Right lobe of liver (tissue), 6 donors: ENCODE measurements around the gene STAT3. TPM values are rescaled to one million over a fixed set of nuclear protein-coding genes. Genes with fewer than 3 reads are reported as not detected.

Experiments
- ATAC-seq, 4 donors: fragments of 200-7000 bp; cut with Tn5 transposase; one replicate each; pipeline ENCODE4 v1.9.1; 2020; ENCODE audit warnings: mild to moderate bottlenecking in 4 of 4, moderate library complexity in 4 of 4
- DNase-seq, 3 donors: peaks; one replicate each; pipeline ENCODE4 v3.0.0-alpha.2; 2020
- H3K27ac ChIP-seq, 3 donors: fragments of 200-600 bp; one replicate each; pipeline ENCODE4 v1.8.0; 2022
- H3K27me3 ChIP-seq, 2 donors: fragments of 200-600 bp; one replicate each; pipeline ENCODE4 v1.8.0; 2022
- H3K36me3 ChIP-seq, 4 donors: fragments of 200-600 bp; sonication (generic) in 1 of 4; one replicate each; pipeline versions ENCODE4 v1.5.1 to v1.8.0; 2017 to 2022; ENCODE audit warnings: control low read depth in 1 of 4
- H3K4me1 ChIP-seq, 4 donors: fragments of 200-600 bp; sonication (generic) in 1 of 4; one replicate each; pipeline versions ENCODE4 v1.5.1 to v1.8.0; 2017 to 2022; ENCODE audit warnings: control low read depth in 1 of 4
- H3K4me3 ChIP-seq, 3 donors: fragments of 200-600 bp; one replicate each; pipeline ENCODE4 v1.8.0; 2022
- H3K9me3 ChIP-seq, 4 donors: fragments of 200-600 bp; sonication (generic) in 1 of 4; one replicate each; pipeline versions ENCODE4 v1.5.1 to v1.8.0; 2017 to 2022; ENCODE audit warnings: control low read depth in 1 of 4
- CTCF ChIP-seq, 4 donors: fragments of 200-600 bp in 3 of 4; fragments of 450-650 bp in 1 of 4; IDR thresholded peaks; one replicate each; pipeline versions ENCODE4 v1.5.1 to v1.8.0; 2016 to 2022; ENCODE audit warnings: antibody characterized with exemption in 4 of 4, mild to moderate bottlenecking in 2 of 4
- POLR2A ChIP-seq: fragments of 450-650 bp; IDR thresholded peaks from one replicate; pipeline ENCODE4 v1.6.1; 2017; ENCODE audit warnings: antibody characterized with exemption, mild to moderate bottlenecking
- WGBS: methylation state at CpG from one replicate; pipeline ENCODE4 v1.1.6; 2018; ENCODE audit warnings: low coverage, low lambda C conversion rate; ENCODE audit not compliant: insufficient coverage; ENCODE audit errors: missing lambda C conversion rate; 5-methylcytosine and 5-hydroxymethylcytosine counted together
- intact Hi-C, 2 donors: fragments of 100-400 bp; cut with DNase I; formaldehyde crosslinking; loops; one replicate each; pipeline versions ENCODE4 v1.11.2 to v1.14.1; 2022
- total RNA-seq, 6 experiments: library from RNA; depleted of rRNA in 2 of 6; stranded (reverse); fragments of >200 nt in 2 of 6; fragmentation: NEBNext Ultra II Directional in 3 of 6; extraction: Animal tissue kit (Norgen Biotek cat#: 25700) in 3 of 6; gene quantifications; one replicate each; pipeline versions ENCODE4 v1.1.0 to v1.2.4, GENCODE V29; 2016 to 2023
- donor health status: DM: no; HTN: yes; CAD: no.
- donor health status: DM: no; HTN: no; CAD: no.
- donor health status: DM: no; HTN: no; CAD: no.
- donor health status: DM: no; HTN: yes; CAD: no.
- donor health status: DM: no; HTN: yes; CAD: no.

The STAT3 gene
- total RNA-seq, 6 experiments from 2014 or later = 108 to 267 (median 208) TPM

GRCh38 chr17:42313389-42313772 is 74.9 kb downstream of the STAT3 start:
- DNase-seq (no peak), ATAC-seq (no peak)
- H3K27ac ChIP-seq = no peak overlapping the region
- TF ChIP-seq CTCF (IDR thresholded peaks at IDR 0.05) = no peak
- TF ChIP-seq POLR2A = no peak
- peaks cover 0 to 49% (median 19%) of the 10 kb centered on the region in 4 donors for H3K36me3 ChIP-seq
- H3K4me1 ChIP-seq = peaks cover 0 to 30% (median 12%) of the 10 kb centered on the region in 4 donors
- no peaks in the 10 kb centered on the region for H3K27me3 ChIP-seq
- no peak overlapping the region for H3K4me3 ChIP-seq
- intact Hi-C loops = loop anchor here in 1 of 2 donors (10.0 kb wide), 1 partner anchor 91 kb away; no protein-coding TSS in a partner anchor
- no peaks in the 10 kb centered on the region for H3K9me3 ChIP-seq
- 86% methylated on average over 3 of the region's 4 CpGs for WGBS

- DNase-seq = peak; percentile 87 to 92 (median 88)
- Histone ChIP-seq H3K9me3 (no peaks in the 10 kb centered on the region), H3K27ac (peak overlapping the region in 2 of 3 donors; percentile 39 to 68), H3K4me3 (no peak overlapping the region), H3K36me3 (peaks cover 0 to 40% (median 15%) of the 10 kb centered on the region in 4 donors), H3K4me1 (peaks cover 0 to 25% (median 11%) of the 10 kb centered on the region in 4 donors), H3K27me3 (no peaks in the 10 kb centered on the region)
- TF ChIP-seq POLR2A (no peak), CTCF (IDR thresholded peaks at IDR 0.05) (peak; percentile 39 to 77 (median 67))
- 16% methylated on average over 19 of the region's 54 CpGs for WGBS
- peak; percentile 73 to 87 (median 80) for ATAC-seq
- intact Hi-C loops = loop anchor here in 1 of 2 donors (10.0 kb wide), 1 partner anchor 92 kb away; no protein-coding TSS in a partner anchor
Observed at GRCh38 chr17:42312285-42313130, 75.7 kb downstream of the STAT3 start.

GRCh38 chr17:42312035-42312284 is 76.3 kb downstream of the STAT3 start:
- no peaks in the 10 kb centered on the region for H3K9me3 ChIP-seq
- H3K27me3 ChIP-seq = no peaks in the 10 kb centered on the region
- H3K4me3 ChIP-seq = no peak overlapping the region
- TF ChIP-seq POLR2A (no peak), CTCF (IDR thresholded peaks at IDR 0.05) (no peak)
- no peak for ATAC-seq
- peaks cover 0 to 35% (median 12%) of the 10 kb centered on the region in 4 donors for H3K36me3 ChIP-seq
- intact Hi-C loops = loop anchor here in 1 of 2 donors (10.0 kb wide), 1 partner anchor 93 kb away; no protein-coding TSS in a partner anchor
- 0% methylated on average over 1 of the region's 5 CpGs for WGBS
- peaks cover 0 to 25% (median 10%) of the 10 kb centered on the region in 4 donors for H3K4me1 ChIP-seq
- DNase-seq = no peak
- H3K27ac ChIP-seq = peak overlapping the region; percentile 29 to 68 (median 39)

GRCh38 chr17:42311240-42312034 is 76.8 kb downstream of the STAT3 start:
- H3K27ac ChIP-seq = peak overlapping the region; percentile 29 to 68 (median 43)

More at GRCh38 chr17:42311240-42312034, 76.8 kb downstream of the STAT3 start:
- peaks cover 0 to 30% (median 9%) of the 10 kb centered on the region in 4 donors for H3K36me3 ChIP-seq
- 24% methylated on average over 14 of the region's 19 CpGs for WGBS
- no peak overlapping the region for H3K4me3 ChIP-seq
- peaks cover 0 to 25% (median 10%) of the 10 kb centered on the region in 4 donors for H3K4me1 ChIP-seq
- H3K27me3 ChIP-seq = no peaks in the 10 kb centered on the region
- intact Hi-C loops = loop anchor here in 1 of 2 donors (10.0 kb wide), 1 partner anchor 93 kb away; no protein-coding TSS in a partner anchor
- peak; percentile 89 to 95 (median 95) for DNase-seq
- TF ChIP-seq POLR2A (peak; percentile 18), CTCF (IDR thresholded peaks at IDR 0.05) (no peak)
- peak; percentile 82 to 90 (median 89) for ATAC-seq
- no peaks in the 10 kb centered on the region for H3K9me3 ChIP-seq
